CD1c-positive myeloid dendritic cell (primary cell): ENCODE measurements around the gene FMN1.
"Not testable (repeated sequence)": the region's sequence is repeated elsewhere in the genome, so short reads cannot be mapped to it uniquely, and the experiment has no call there.

Experiments
- DNase-seq: peaks from one replicate; pipeline ENCODE4 v3.0.0-alpha.2; 2016; ENCODE audit errors: extremely low spot score

Gene FMN1

GRCh38 chr15:32857732-32858131 is 336.8 kb downstream of the FMN1 start:
- no peak for DNase-seq

- DNase-seq, result no peak
Measured at GRCh38 chr15:32856753-32857152, 337.8 kb downstream of the FMN1 start.

GRCh38 chr15:32855942-32856341 is 338.6 kb downstream of the FMN1 start:
- DNase-seq, result no peak

GRCh38 chr15:32853592-32853991 is 340.9 kb downstream of the FMN1 start:
- no peak for DNase-seq

GRCh38 chr15:32852771-32853170 is 341.7 kb downstream of the FMN1 start:
- DNase-seq, result no peak

GRCh38 chr15:32852017-32852416 is 342.5 kb downstream of the FMN1 start:
- DNase-seq, result no peak

- DNase-seq, result no peak
Measured at GRCh38 chr15:32851572-32851971, 342.9 kb downstream of the FMN1 start.

GRCh38 chr15:32849769-32850668 is 344.5 kb downstream of the FMN1 start:
- DNase-seq, result peak; percentile 46

- not testable (repeated sequence) for DNase-seq
Measured at GRCh38 chr15:32846671-32847070, 347.8 kb downstream of the FMN1 start.

GRCh38 chr15:32844118-32844711 is 350.3 kb downstream of the FMN1 start:
- DNase-seq, result peak; percentile 44

GRCh38 chr15:32843219-32843815 is 351.2 kb downstream of the FMN1 start:
- DNase-seq, result no peak

GRCh38 chr15:32842081-32842480 is 352.4 kb downstream of the FMN1 start:
- no peak for DNase-seq

- DNase-seq, result no peak
Measured at GRCh38 chr15:32840507-32841245, 353.8 kb downstream of the FMN1 start.

GRCh38 chr15:32838820-32839219 is 355.7 kb downstream of the FMN1 start:
- no peak for DNase-seq

GRCh38 chr15:32838338-32838737 is 356.2 kb downstream of the FMN1 start:
- no peak for DNase-seq

GRCh38 chr15:32837935-32838334 is 356.6 kb downstream of the FMN1 start:
- DNase-seq, result no peak

- peak; percentile 33 for DNase-seq
Measured at GRCh38 chr15:32834156-32834555, 360.4 kb downstream of the FMN1 start.

- no peak for DNase-seq
Measured at GRCh38 chr15:32833379-32833821, 361.1 kb downstream of the FMN1 start.

- DNase-seq, result no peak
Measured at GRCh38 chr15:32831485-32831884, 363.0 kb downstream of the FMN1 start.

GRCh38 chr15:32830241-32830640 is 364.3 kb downstream of the FMN1 start:
- DNase-seq, result no peak

- DNase-seq, result no peak
Measured at GRCh38 chr15:32829436-32829835, 365.1 kb downstream of the FMN1 start.
